IPS DF 4.7 (cell line): Measurements from ENCODE around the gene FAAP100.
"Not testable (repeated sequence)": the region's sequence is repeated elsewhere in the genome, so short reads cannot be mapped to it uniquely, and the experiment has no call there.

ENCODE experiments used
- DNase-seq: peaks from one replicate; pipeline ENCODE4 v3.0.0-alpha.2; 2013; ENCODE audit warnings: low spot score; ENCODE audit errors: extremely low read depth

FAAP100 gene

GRCh38 chr17:81538651-81539570, 13.2 kb downstream of the FAAP100 start:
- DNase-seq, result no peak

- DNase-seq, result no peak
Observed at GRCh38 chr17:81537856-81538555, 14.1 kb downstream of the FAAP100 start.

- no peak for DNase-seq
Observed at GRCh38 chr17:81537343-81537855, 14.8 kb downstream of the FAAP100 start.

DNA sequence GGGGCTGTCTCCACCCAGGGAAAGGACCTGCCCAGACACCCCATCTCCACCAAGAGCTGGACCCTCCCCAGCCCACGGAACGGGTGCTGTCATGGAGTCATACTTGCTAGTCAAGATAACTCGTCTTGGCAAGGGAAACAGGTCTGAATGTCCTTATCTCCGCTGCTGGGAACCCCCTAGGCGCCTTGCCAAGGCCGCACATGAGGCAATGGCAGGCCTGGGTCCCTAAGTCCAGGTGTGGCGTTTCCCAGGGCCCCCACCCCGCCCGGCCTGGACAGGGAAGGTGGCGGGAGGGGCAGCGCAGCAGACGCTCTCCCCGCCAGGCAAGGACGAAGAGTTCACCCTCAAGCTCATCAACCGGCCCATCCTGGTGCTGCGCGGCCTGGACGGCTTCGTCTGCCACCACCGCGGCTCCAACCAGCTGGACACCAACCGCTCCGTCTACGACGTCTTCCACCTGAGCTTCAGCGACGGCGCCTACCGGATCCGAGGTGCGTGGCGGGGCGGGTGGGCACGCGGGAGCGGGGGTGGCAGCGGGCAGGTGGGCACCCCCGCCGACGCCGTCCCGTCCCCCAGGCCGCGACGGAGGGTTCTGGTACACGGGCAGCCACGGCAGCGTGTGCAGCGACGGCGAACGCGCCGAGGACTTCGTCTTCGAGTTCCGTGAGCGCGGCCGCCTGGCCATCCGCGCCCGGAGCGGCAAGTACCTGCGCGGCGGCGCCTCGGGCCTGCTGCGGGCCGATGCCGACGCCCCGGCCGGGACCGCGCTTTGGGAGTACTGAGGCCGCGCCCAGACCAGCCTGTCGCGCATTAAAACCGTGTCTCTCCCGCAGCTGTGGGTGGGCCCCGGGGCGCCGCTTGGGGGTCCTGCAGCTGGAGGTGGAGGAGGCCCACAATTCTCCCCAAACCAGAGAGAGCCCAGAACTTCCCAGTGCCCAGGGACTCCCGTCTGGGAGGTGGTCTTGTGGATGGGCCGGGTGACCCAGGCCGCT, 15.6 kb downstream of the FAAP100 start:
- DNase-seq, result no peak

DNA sequence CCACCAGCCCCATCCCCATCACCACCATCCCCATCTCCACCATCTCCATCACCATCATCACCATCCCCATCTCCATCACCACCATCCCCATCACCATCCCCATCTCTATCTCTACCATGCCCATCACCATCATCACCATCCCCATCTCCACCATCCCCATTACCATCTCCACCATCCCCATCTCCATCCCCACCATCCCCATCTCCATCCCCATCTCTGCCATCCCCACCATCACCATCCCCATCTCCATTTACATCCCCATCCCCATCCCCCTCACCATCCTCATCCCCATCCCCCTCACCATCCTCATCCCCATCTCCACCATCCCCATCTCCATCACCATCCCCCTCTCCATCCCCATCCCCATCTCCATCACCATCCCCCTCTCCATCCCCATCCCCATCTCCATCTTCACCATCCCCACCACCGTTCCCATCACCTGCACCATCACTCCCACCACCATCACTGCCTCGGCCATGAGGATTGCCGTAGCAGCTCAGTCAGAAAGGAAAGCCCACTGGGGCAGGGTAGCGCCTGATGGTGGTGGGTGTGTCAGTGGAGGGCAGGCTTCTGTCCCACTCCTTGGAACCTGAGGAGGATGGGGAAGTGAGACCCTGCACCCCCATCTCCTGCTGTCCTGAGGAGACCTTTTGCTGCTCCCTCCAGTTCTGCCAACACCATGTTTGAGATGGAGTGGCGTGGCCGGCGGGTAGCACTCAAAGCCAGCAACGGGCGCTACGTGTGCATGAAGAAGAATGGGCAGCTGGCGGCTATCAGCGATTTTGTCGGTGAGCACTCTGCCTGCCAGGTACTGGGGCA, 16.5 kb downstream of the FAAP100 start:
- no peak for DNase-seq

DNA sequence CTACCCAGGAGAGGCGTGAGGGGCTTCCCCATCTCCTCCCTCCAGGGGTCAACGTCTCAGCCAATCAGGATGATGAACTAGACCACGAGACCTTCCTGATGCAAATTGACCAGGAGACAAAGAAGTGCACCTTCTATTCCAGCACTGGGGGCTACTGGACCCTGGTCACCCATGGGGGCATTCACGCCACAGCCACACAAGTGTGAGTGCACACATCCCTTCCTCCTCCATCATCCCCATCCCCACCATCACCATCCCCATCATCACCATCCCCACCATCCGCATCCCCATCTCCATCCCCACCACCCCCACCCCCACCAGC, 17.2 kb downstream of the FAAP100 start:
- no peak for DNase-seq

GRCh38 chr17:81534157-81535006, 17.8 kb downstream of the FAAP100 start:
- DNase-seq, result no peak

DNA sequence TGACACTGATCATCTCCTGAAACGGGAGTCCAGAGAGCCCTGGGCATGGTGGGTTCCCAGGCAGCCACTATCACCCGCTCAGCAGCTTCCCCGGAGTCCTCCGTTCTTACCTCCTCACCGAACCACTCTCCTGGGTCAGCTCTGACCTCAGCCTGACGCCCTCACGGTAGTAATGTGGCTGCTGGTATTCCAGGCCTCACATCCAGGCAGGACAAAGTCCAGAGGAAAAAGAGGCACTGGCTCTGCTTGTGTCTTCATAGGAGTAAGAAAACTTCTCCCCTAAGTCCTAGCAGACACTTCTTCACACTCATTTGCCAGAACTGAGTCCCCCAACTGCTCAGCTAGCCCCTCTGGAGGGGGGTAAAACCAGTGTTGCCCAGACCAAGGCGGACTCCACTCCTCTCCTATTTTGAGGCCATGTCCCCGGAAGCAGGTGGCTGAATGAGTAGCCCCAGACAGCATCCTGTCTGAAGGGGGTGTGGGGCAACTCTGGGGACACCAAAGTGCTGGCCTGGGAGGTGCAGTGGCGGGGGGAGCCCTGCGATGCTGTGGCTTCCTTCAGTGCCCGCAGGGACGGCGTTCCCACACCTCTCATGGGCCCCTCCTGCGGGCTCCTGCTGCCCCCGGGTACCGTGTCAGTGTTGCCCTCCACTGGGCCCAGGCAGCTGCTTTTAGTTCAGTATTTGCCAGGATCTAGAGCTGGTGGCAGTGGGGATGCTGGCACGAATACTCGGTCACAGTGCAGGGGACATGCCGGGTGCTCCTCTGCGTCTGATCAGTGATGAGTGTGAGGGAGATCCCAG, 18.6 kb downstream of the FAAP100 start:
- no peak for DNase-seq

DNA sequence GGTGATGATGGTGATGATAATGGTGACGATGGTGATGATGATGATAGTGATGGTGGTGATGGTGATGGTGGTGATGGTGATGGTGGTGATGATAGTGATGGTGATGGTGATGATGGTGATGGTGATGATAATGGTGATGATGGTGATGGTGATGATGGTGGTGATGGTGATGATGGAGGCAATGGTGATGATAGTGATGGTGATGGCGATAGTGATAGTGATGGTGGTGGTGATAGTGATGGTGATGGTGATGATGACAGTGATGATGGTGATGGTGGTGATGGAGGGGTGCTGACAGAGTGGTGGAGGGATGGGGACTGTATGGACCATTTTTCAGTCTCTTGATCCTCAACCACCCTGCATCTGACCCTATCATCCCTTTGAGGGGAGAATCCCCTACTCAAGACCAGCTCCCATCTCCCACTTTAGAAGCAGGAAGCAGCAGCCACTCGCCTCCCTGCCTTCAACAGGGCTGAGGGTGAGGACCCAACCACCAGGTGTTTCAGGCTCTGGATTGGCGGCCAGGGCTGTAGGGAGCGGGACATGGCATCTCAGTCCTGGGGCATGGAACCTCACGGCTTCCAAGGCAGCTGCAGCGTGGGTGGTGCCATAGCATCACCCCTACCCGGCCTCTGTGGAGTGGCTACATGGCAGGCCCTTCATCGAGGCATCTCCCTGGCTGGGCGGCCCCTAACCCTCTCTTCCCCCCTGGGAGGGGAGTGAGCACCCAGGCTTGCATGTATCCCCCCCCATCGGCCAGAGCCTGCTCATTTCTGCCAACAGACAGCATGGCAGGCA, 19.5 kb downstream of the FAAP100 start:
- no peak for DNase-seq

DNA sequence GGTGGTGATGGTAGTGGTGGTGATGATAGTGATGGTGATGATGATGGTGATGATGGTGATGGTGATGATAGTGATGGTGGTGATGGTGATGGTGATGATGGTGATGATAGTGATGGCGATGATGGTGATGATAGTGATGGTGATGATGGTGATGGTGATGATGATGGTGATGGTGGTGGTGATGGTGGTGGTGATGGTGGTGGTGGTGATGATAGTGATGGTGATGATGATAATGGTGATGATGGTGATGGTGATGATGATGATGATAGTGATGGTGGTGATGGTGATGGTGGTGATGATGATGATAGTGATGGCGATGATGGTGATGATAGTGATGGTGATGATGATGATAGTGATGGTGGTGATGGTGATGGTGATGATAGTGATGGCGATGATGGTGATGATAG, 20.2 kb downstream of the FAAP100 start:
- DNase-seq, result not testable (repeated sequence)

DNA sequence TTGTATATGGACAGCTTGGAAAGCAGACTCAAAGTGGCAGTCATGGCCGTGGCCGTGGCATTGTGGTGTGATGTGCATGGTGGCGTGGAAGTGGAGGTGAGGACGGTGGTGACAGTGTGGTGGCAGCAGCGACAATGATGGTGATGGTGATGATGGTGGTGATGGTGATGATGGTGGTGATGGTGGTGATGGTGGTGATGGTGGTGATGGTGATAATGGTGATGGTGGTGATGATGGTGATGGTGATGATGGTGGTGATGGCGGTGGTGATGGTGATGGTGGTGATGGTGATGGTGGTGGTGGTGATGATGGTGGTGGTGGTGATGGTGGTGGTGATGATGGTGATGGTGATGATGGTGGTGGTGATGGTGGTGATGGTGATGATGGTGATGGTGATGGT, 21.1 kb downstream of the FAAP100 start:
- DNase-seq, result not testable (repeated sequence)

- no peak for DNase-seq
Observed at GRCh38 chr17:81529437-81529803, 22.7 kb downstream of the FAAP100 start.

DNA sequence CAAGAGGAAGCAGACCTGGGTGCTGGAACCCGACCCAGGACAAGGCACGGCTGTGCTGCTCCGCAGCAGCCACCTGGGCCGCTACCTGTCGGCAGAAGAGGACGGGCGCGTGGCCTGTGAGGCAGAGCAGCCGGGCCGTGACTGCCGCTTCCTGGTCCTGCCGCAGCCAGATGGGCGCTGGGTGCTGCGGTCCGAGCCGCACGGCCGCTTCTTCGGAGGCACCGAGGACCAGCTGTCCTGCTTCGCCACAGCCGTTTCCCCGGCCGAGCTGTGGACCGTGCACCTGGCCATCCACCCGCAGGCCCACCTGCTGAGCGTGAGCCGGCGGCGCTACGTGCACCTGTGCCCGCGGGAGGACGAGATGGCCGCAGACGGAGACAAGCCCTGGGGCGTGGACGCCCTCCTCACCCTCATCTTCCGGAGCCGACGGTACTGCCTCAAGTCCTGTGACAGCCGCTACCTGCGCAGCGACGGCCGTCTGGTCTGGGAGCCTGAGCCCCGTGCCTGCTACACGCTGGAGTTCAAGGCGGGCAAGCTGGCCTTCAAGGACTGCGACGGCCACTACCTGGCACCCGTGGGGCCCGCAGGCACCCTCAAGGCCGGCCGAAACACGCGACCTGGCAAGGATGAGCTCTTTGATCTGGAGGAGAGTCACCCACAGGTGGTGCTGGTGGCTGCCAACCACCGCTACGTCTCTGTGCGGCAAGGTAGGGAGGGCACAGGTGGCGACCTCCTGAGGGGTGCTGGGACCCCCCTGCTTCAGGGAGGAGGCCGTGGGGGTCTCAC, 23.3 kb downstream of the FAAP100 start:
- DNase-seq, result no peak

- no peak for DNase-seq
Observed at GRCh38 chr17:81528384-81528650, 23.8 kb downstream of the FAAP100 start.

GRCh38 chr17:81527591-81528383, 24.4 kb downstream of the FAAP100 start, which contains the start of gene FSCN2:
Gene FSCN2 (plus strand): TSS chr17:81528377. CDS start chr17:81528532, 155 bp downstream.
- DNase-seq, result no peak
